ENCODE results near the gene GRIK4. TPM values are rescaled to one million over a fixed set of nuclear protein-coding genes. Genes with fewer than 3 reads are reported as not detected.
"Not testable (repeated sequence)": the region's sequence is repeated elsewhere in the genome, so short reads cannot be mapped to it uniquely, and the experiment has no call there.

GRIK4 gene
- polyA plus RNA-seq, 1 donor, result 0.94 TPM

DNA sequence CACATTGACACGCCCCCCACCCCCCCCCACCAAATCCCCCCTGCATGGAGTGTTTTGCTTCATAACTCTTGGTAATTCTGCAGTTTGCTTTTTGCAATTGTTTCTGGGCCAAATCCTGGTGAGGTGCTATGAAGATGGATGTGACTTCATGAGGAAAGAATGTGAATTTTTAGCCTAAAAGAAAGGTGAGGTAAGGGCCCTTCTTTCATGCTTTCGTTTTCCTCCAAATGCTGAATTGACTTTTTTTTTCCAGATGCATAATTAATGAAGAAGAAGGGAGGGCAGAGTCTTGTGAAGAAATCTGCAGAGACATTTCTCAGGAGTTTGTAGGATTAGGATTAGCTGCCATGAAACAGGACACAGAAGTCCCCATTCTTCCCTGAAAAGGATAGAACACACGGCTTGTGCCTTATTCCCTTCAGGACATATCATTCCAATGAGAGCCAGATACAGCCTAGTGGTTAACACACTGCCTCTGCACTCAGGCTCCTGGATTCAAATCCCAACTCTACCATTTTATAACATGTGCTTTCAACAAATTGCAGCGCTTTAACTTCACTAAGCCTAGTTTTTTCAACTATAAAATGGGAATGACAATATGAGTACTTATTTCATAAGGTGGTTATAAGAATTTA, 492.8 kb downstream of the GRIK4 start:
- H3K9me3 ChIP-seq (ENCODE audit: control insufficient read depth, low read depth, low read length), result no peaks in the 10 kb centered on the region
- peaks cover 3% of the 10 kb centered on the region for H3K27me3 ChIP-seq (ENCODE audit: control insufficient read depth, insufficient read depth, low read length)
- H3K36me3 ChIP-seq (ENCODE audit: control insufficient read depth, insufficient read depth, low read length), result no peaks in the 10 kb centered on the region
- 100% methylated on average over 1 of the region's 4 CpGs for WGBS (ENCODE audit: insufficient coverage, low lambda C conversion rate)
- H3K4me1 ChIP-seq (ENCODE audit: control insufficient read depth, insufficient read depth, low read length), result no peaks in the 10 kb centered on the region
- no peak overlapping the region for H3K27ac ChIP-seq (ENCODE audit: low read length)
- no peak for DNase-seq
- H3K4me3 ChIP-seq (ENCODE audit: low read length), result no peak overlapping the region

GRCh38 chr11:121006922-121007321, 495.4 kb downstream of the GRIK4 start:
- Histone ChIP-seq H3K4me3 (ENCODE audit: low read length) (no peak overlapping the region), H3K27me3 (ENCODE audit: control insufficient read depth, insufficient read depth, low read length) (peaks cover 3% of the 10 kb centered on the region), H3K36me3 (ENCODE audit: control insufficient read depth, insufficient read depth, low read length) (no peaks in the 10 kb centered on the region), H3K27ac (ENCODE audit: low read length) (no peak overlapping the region), H3K4me1 (ENCODE audit: control insufficient read depth, insufficient read depth, low read length) (no peaks in the 10 kb centered on the region), H3K9me3 (ENCODE audit: control insufficient read depth, low read depth, low read length) (no peaks in the 10 kb centered on the region)
- no peak for DNase-seq
- WGBS (ENCODE audit: insufficient coverage, low lambda C conversion rate), result 100% methylated on average over 1 of the region's 1 CpG

DNA sequence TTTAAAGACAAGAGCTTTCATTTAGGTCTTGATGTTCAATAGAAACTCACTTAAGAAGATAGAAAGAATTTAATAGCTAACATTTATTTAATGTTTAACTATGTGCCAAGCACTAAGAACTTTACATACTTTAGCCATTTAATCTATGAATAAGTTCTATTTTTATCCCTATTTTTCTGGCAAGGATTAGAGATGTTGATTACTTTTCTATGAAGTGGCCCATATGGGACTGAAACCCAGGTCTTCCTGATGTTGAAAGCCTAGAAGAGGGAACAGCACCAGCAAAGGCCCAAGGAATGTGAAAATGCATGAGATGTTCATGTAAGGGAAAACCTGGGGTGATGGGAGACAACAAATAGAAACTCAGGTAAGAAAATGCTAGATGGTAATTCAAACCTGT, 497.0 kb downstream of the GRIK4 start:
- no peaks in the 10 kb centered on the region for H3K9me3 ChIP-seq (ENCODE audit: control insufficient read depth, low read depth, low read length)

GRCh38 chr11:121012091-121012490, 500.5 kb downstream of the GRIK4 start:
- Histone ChIP-seq H3K4me1 (ENCODE audit: control insufficient read depth, insufficient read depth, low read length) (no peaks in the 10 kb centered on the region), H3K27ac (ENCODE audit: low read length) (no peak overlapping the region), H3K9me3 (ENCODE audit: control insufficient read depth, low read depth, low read length) (no peaks in the 10 kb centered on the region), H3K36me3 (ENCODE audit: control insufficient read depth, insufficient read depth, low read length) (no peaks in the 10 kb centered on the region), H3K27me3 (ENCODE audit: control insufficient read depth, insufficient read depth, low read length) (peaks cover 5% of the 10 kb centered on the region), H3K4me3 (ENCODE audit: low read length) (no peak overlapping the region)
- no peak for DNase-seq
- no CpG with 5 or more reads among the region's 1 CpG for WGBS (ENCODE audit: insufficient coverage, low lambda C conversion rate)

More for the DNA sequence above, 497.0 kb downstream of the GRIK4 start:
- Histone ChIP-seq H3K4me3 (ENCODE audit: low read length) (no peak overlapping the region), H3K27me3 (ENCODE audit: control insufficient read depth, insufficient read depth, low read length) (peaks cover 3% of the 10 kb centered on the region), H3K4me1 (ENCODE audit: control insufficient read depth, insufficient read depth, low read length) (no peaks in the 10 kb centered on the region), H3K27ac (ENCODE audit: low read length) (no peak overlapping the region), H3K36me3 (ENCODE audit: control insufficient read depth, insufficient read depth, low read length) (no peaks in the 10 kb centered on the region)
- no peak for DNase-seq

DNA sequence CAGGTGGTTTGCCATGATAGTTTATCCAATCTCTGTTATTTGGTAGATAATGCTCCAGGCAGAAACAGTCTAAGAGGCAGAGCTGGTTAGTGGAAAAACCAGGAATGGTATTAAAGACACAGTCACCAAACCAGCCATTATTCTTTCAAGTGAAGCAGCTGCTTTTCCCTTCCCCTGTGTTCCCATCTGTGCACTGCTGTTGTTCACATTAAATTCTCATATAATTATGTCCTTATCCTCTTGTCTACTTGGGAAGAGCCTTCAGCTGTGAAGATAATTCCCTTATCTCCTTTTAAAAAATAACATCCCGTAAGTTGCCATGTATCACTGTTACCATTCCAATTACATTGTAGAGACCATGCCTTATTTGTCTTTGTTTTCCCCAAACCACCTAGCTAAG, 507.2 kb downstream of the GRIK4 start:
- DNase-seq, result no peak
- H3K9me3 ChIP-seq (ENCODE audit: control insufficient read depth, low read depth, low read length), result peaks cover 2% of the 10 kb centered on the region
- 83% methylated on average over 1 of the region's 1 CpG for WGBS (ENCODE audit: insufficient coverage, low lambda C conversion rate)
- H3K27me3 ChIP-seq (ENCODE audit: control insufficient read depth, insufficient read depth, low read length), result peaks cover 2% of the 10 kb centered on the region
- no peak overlapping the region for H3K4me3 ChIP-seq (ENCODE audit: low read length)
- peaks cover 3% of the 10 kb centered on the region for H3K4me1 ChIP-seq (ENCODE audit: control insufficient read depth, insufficient read depth, low read length)
- H3K27ac ChIP-seq (ENCODE audit: low read length), result no peak overlapping the region
- H3K36me3 ChIP-seq (ENCODE audit: control insufficient read depth, insufficient read depth, low read length), result no peaks in the 10 kb centered on the region

DNA sequence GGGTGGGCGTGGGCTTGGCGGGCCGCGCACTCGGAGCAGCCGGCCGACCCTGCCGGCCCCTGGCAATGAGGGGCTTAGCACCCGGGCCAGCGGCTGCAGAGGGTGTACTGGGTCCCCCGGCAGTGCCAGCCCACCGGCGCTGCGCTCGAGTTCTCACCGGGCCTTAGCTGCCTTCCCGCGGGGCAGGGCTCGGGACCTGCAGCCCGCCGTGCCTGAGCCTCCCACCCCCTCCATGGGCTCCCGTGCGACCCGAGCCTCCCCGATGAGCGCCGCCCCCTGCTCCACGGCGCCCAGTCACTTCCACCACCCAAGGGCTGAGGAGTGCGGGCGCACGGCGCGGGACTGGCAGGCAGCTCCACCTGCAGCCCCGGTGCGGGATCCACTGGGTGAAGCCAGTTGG, 510.2 kb downstream of the GRIK4 start:
- H3K4me1 ChIP-seq (ENCODE audit: control insufficient read depth, insufficient read depth, low read length), result peaks cover 11% of the 10 kb centered on the region
- DNase-seq; H3K9me3 ChIP-seq (ENCODE audit: control insufficient read depth, low read depth, low read length); H3K27ac ChIP-seq (ENCODE audit: low read length); H3K4me3 ChIP-seq (ENCODE audit: low read length); H3K36me3 ChIP-seq (ENCODE audit: control insufficient read depth, insufficient read depth, low read length); H3K27me3 ChIP-seq (ENCODE audit: control insufficient read depth, insufficient read depth, low read length): not testable (repeated sequence)
- no CpG with 5 or more reads among the region's 36 CpGs for WGBS (ENCODE audit: insufficient coverage, low lambda C conversion rate)

GRCh38 chr11:121023848-121024751, 512.6 kb downstream of the GRIK4 start, which contains the start of gene TBCEL:
Gene TBCEL, plus strand, starts transcription at chr11:121024102. Its CDS starts 21,589 bp downstream, at chr11:121045691.
- WGBS (ENCODE audit: insufficient coverage, low lambda C conversion rate), result no CpG with 5 or more reads among the region's 54 CpGs
- Histone ChIP-seq H3K4me1 (ENCODE audit: control insufficient read depth, insufficient read depth, low read length) (peaks cover 11% of the 10 kb centered on the region), H3K9me3 (ENCODE audit: control insufficient read depth, low read depth, low read length) (peaks cover 2% of the 10 kb centered on the region), H3K36me3 (ENCODE audit: control insufficient read depth, insufficient read depth, low read length) (no peaks in the 10 kb centered on the region), H3K4me3 (ENCODE audit: low read length) (peak within 1 kb of the TSS; percentile 80), H3K27ac (ENCODE audit: low read length) (no peak within 1 kb of the TSS), H3K27me3 (ENCODE audit: control insufficient read depth, insufficient read depth, low read length) (no peaks in the 10 kb centered on the region)
- peak; percentile 73 to 80 for DNase-seq

DNA sequence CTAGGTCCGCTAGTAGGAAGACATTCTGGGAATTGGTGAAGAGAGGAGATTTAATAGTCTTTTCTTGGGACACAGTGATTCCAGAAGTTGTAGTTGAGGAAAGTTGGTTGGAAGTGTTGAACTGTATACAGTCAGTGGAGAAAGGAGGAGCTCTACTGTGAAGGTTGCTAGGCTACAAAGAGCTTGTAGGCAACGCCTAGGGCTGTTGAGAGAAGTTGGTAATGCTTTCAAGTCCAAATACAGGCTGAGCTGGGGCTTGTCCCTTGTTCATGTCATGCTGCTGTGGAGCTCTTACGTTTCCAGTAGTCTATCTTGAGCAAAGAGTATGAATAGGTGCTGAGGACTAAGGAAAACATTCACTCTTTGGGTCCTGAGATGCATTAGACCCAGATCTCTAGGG, 513.4 kb downstream of the GRIK4 start:
- no peaks in the 10 kb centered on the region for H3K36me3 ChIP-seq (ENCODE audit: control insufficient read depth, insufficient read depth, low read length)
- no peak for DNase-seq
- peaks cover 11% of the 10 kb centered on the region for H3K4me1 ChIP-seq (ENCODE audit: control insufficient read depth, insufficient read depth, low read length)
- no peak overlapping the region for H3K27ac ChIP-seq (ENCODE audit: low read length)
- H3K27me3 ChIP-seq (ENCODE audit: control insufficient read depth, insufficient read depth, low read length), result no peaks in the 10 kb centered on the region
- peak overlapping the region; percentile 80 for H3K4me3 ChIP-seq (ENCODE audit: low read length)
- H3K9me3 ChIP-seq (ENCODE audit: control insufficient read depth, low read depth, low read length), result peaks cover 2% of the 10 kb centered on the region
- WGBS (ENCODE audit: insufficient coverage, low lambda C conversion rate), result no CpG with 5 or more reads among the region's 3 CpGs

- Histone ChIP-seq H3K27me3 (ENCODE audit: control insufficient read depth, insufficient read depth, low read length) (no peaks in the 10 kb centered on the region), H3K4me3 (ENCODE audit: low read length) (no peak overlapping the region), H3K36me3 (ENCODE audit: control insufficient read depth, insufficient read depth, low read length) (no peaks in the 10 kb centered on the region), H3K4me1 (ENCODE audit: control insufficient read depth, insufficient read depth, low read length) (peaks cover 10% of the 10 kb centered on the region), H3K27ac (ENCODE audit: low read length) (no peak overlapping the region), H3K9me3 (ENCODE audit: control insufficient read depth, low read depth, low read length) (no peaks in the 10 kb centered on the region)
- DNase-seq, result no peak
- 45% methylated on average over 2 of the region's 2 CpGs for WGBS (ENCODE audit: insufficient coverage, low lambda C conversion rate)
These were observed 517.6 kb downstream of the GRIK4 start for GRCh38 chr11:121029153-121029552.

DNA sequence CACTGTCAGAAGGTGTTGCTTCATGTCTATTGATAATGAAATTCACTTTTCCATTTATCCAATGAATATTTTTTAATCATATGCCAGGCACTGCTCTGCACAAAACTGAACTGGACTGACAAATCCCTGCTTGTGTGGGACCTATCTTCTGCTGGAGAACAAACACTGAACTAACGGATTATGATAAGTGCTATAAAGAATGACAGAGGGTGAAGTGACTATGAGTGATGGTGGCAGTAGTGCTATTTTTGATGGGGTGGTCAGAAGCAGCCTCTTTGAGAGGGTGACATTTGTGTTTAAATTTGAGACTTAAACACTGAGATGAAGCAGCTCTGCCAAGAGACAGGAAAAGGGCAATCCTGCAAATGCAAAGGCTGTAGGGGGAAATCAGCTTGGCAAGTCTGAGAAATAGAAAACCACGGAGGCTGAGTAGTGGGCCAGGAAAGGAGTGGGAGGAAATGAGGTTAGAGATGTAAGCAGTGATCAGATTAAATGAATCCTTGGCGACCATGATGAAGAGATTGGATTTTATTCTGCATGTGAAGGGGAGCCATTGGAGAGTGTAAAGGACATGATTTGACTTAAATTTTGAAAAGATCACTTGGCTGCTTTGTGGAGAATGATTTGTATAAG, 518.4 kb downstream of the GRIK4 start:
- H3K4me3 ChIP-seq (ENCODE audit: low read length), result no peak overlapping the region
- no peak for DNase-seq
- H3K36me3 ChIP-seq (ENCODE audit: control insufficient read depth, insufficient read depth, low read length), result no peaks in the 10 kb centered on the region
- 57% methylated on average over 2 of the region's 3 CpGs for WGBS (ENCODE audit: insufficient coverage, low lambda C conversion rate)
- no peaks in the 10 kb centered on the region for H3K27me3 ChIP-seq (ENCODE audit: control insufficient read depth, insufficient read depth, low read length)
- no peaks in the 10 kb centered on the region for H3K9me3 ChIP-seq (ENCODE audit: control insufficient read depth, low read depth, low read length)
- H3K27ac ChIP-seq (ENCODE audit: low read length), result no peak overlapping the region
- H3K4me1 ChIP-seq (ENCODE audit: control insufficient read depth, insufficient read depth, low read length), result peaks cover 4% of the 10 kb centered on the region
